Liver (tissue), 2 donors: Measurements from ENCODE around the gene COL8A1.

ENCODE experiments used
- JUND ChIP-seq, 2 donors: IDR thresholded peaks; 2 replicates each; pipeline ENCODE4 v1.6.1; 2016; ENCODE audit warnings: antibody characterized with exemption in 2 of 2
- SP1 ChIP-seq: IDR thresholded peaks from 2 replicates; pipeline ENCODE4 v1.6.1; 2018; ENCODE audit warnings: antibody characterized with exemption, mild to moderate bottlenecking
- TF ChIP-seq, protein P1 (sequence below): IDR thresholded peaks from 2 replicates; pipeline ENCODE4 v1.6.1; 2016; ENCODE audit warnings: antibody characterized with exemption
- TF ChIP-seq, protein P2 (sequence below): IDR thresholded peaks from 2 replicates; pipeline ENCODE4 v1.6.1; 2016; ENCODE audit warnings: antibody characterized with exemption, mild to moderate bottlenecking
- donor health status: healthy.

DNA sequence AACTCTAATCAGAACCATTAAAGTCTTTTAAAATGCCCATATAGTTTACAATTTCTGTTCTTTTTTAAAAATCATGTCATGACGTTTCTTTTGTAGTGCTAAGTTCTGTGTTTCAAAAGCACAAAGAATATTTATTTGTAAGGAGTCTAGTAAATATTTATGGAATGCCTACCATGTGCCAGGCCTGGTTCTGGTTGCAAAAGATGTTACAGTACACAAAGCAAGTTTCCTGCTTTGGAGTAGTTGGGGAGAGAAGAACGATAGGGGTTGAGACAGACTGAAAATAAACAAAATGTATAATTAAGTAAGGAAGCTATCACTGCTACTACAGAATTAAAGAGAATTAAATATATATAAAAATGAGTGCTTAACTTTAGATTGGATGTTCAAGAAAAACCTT lies 92.5 kb downstream of the COL8A1 start:
- TF ChIP-seq, protein P1, sequence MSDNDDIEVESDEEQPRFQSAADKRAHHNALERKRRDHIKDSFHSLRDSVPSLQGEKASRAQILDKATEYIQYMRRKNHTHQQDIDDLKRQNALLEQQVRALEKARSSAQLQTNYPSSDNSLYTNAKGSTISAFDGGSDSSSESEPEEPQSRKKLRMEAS: no peak
- TF ChIP-seq, protein P2, sequence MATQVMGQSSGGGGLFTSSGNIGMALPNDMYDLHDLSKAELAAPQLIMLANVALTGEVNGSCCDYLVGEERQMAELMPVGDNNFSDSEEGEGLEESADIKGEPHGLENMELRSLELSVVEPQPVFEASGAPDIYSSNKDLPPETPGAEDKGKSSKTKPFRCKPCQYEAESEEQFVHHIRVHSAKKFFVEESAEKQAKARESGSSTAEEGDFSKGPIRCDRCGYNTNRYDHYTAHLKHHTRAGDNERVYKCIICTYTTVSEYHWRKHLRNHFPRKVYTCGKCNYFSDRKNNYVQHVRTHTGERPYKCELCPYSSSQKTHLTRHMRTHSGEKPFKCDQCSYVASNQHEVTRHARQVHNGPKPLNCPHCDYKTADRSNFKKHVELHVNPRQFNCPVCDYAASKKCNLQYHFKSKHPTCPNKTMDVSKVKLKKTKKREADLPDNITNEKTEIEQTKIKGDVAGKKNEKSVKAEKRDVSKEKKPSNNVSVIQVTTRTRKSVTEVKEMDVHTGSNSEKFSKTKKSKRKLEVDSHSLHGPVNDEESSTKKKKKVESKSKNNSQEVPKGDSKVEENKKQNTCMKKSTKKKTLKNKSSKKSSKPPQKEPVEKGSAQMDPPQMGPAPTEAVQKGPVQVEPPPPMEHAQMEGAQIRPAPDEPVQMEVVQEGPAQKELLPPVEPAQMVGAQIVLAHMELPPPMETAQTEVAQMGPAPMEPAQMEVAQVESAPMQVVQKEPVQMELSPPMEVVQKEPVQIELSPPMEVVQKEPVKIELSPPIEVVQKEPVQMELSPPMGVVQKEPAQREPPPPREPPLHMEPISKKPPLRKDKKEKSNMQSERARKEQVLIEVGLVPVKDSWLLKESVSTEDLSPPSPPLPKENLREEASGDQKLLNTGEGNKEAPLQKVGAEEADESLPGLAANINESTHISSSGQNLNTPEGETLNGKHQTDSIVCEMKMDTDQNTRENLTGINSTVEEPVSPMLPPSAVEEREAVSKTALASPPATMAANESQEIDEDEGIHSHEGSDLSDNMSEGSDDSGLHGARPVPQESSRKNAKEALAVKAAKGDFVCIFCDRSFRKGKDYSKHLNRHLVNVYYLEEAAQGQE: no peak
- no peak for TF ChIP-seq SP1
- no peak for TF ChIP-seq JUND (IDR thresholded peaks at IDR 0.05)
